Esophagus squamous epithelium (tissue), 4 donors: ENCODE data around the gene PGGHG.

Source experiments
- CTCF ChIP-seq, 6 experiments: fragments of 450-650 bp in 4 of 6; fragments of 200-600 bp in 2 of 6; sonication (generic) in 2 of 6; IDR thresholded peaks; one replicate each; pipeline ENCODE4 v1.5.1; 2016 to 2019; ENCODE audit warnings: antibody characterized with exemption in 6 of 6, mild to moderate bottlenecking in 4 of 6, moderate library complexity in 4 of 6
- POLR2A ChIP-seq, 4 donors: fragments of 450-650 bp; IDR thresholded peaks; one replicate each; pipeline ENCODE4 v1.6.1; 2017; ENCODE audit warnings: antibody characterized with exemption in 4 of 4, mild to moderate bottlenecking in 4 of 4, moderate library complexity in 3 of 4

- TF ChIP-seq CTCF (IDR thresholded peaks at IDR 0.05) (no peak), POLR2A (IDR thresholded peaks at IDR 0.05) (no peak)
These were observed 37.4 kb upstream of the PGGHG start for GRCh38 chr11:251550-251949.
